ENCODE results near the gene GORASP2.
"Not testable (repeated sequence)": the region's sequence is repeated elsewhere in the genome, so short reads cannot be mapped to it uniquely, and the experiment has no call there.

GORASP2 gene
- total RNA-seq = 45.4 to 63.9 reads per million in 2 donors

DNA sequence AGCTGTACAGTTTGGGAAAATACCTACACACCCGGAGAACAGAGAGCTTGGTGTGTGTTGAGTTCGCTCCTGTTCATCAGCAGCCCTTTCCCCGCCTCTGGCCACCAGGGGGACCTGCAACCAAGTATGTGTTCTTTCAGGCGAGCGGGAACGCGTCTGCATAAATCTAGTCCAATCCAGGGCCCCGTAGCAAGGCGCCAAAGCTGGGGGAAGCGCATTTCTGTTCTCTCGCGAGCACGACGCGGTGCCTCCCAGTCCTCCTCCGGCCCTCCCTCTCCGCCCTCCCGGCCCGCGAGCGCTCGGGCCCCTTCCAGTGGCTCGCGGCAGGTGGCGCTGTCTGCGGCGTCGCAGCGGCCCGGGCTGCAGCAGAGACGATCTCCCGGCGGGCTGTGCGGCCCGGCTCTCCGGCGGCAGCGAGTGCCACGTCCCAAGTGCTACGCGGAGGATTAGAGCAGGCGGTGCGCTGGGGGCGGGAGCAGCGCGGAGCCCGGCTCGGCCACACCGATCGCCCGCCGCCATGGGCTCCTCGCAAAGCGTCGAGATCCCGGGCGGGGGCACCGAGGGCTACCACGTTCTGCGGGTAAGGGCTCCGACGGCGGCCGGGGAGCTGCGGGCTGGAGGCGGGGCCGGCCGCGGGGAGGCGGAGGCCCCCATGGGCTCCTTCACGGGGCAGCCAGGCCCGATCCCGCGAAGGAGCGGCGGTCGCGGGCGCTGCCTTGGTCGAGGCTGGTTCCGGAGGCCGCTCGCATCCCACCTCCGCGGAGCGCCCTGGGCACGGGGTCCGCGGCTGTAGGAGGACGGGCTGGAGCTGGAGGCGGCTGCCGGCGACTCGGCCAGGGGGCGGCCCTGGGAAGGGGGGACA, at the start of gene GORASP2:
TSS of gene GORASP2 (plus strand) at position 430 of the 862 bp plus-strand sequence. CDS start at position 518, 88 bp downstream.
- peak; percentile 89 to 100 (median 97) for DNase-seq

DNA sequence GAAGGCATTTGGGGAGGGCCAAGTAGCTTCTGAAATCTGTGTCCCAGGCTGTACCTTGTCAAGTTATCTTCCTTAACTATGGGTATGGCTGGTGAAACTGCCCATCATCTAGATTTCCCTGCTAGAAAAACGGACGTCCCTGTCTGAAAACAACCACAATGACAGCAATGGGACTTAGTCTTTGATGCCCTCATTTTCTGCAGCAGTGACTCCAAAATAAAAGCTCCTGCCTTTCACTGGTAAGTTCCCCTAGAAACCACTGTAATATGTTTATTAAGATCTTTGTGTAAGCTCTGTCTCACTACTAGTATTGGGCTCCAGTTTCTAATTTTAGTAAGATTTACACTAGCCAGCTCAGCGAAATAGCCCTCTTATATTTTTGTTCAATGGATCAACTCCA, 47.2 kb upstream of the GORASP2 start:
- DNase-seq = no peak

GRCh38 chr2:170882758-170883157, 46.3 kb upstream of the GORASP2 start:
- no peak for DNase-seq

GRCh38 chr2:170883683-170884082, 45.4 kb upstream of the GORASP2 start:
- DNase-seq = no peak

DNA sequence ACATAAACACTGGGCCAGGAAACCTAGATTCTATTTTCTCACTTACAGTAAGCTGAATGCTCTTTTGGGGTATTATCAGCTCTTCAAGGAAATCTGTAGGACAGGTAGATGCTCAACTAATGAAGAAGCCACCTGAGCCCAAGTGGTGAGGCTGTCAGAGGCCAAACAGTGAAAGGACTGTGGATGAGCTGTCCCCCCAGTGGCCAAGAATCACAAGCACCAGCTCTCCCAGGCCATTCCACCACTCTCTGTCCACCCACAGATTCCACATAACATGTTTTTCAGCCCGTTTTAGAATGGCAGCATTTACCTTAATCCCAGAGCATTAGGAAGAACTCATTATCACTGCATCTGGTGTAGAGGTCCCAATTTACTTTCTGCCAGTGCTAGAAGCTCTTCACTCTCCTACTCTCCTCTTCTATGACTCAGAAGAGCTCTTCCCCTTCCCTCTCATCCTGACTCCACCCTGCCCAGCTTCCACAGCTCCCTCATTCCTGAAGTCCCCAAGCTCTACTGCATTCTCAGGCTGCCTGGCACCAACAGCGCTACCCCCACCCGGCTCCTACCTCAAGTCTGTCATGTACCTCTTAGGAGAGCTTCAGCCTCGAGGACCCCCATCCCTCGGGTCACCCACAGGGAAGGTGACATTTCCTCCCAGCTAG, 43.8 kb upstream of the GORASP2 start:
- no peak for DNase-seq

DNA sequence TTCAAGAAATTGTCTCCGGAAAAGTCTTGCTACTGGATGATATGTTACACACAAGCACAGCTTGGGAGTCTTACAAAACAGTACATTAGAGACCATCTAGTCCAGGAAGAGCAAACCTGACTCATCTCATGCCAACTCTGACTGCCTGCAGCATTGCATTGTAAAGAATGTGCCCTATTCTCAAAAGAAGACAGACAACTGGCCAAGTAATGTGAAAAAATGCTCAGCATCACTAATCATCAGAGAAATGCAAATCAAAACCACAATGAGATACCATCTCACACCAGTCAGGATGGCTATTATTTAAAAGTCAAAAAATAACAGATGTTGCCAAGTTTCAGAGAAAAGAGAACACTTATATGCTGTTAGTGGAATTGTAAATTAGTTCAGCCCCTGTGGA, 42.7 kb upstream of the GORASP2 start:
- DNase-seq = no peak

GRCh38 chr2:170887496-170887895, 41.6 kb upstream of the GORASP2 start:
- DNase-seq = no peak

GRCh38 chr2:170887896-170888295, 41.2 kb upstream of the GORASP2 start:
- DNase-seq = no peak

GRCh38 chr2:170891893-170892292, 37.2 kb upstream of the GORASP2 start:
- DNase-seq = no peak

- no peak for DNase-seq
Observed at GRCh38 chr2:170892391-170892951, 36.6 kb upstream of the GORASP2 start.

GRCh38 chr2:170895023-170895757, 33.9 kb upstream of the GORASP2 start:
- no peak for DNase-seq

DNA sequence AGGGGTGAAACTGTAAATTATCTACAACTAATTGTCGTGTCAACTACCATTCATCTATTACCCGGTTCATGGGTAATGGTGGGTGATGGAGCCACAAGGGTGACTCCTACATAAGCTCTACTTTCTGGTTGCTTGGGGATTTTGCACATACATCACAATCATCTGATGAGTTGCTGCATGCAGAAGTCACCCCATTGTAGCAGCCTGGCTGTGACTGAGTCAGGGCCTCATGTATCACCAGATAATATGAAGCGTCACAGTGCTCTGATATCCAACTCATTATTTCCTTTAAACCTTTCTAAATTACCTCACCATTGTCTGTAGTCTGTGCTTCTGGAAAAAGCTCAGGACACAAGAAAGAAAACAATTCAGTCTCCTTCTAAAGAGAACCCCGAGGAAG, 32.4 kb upstream of the GORASP2 start:
- DNase-seq = no peak

DNA sequence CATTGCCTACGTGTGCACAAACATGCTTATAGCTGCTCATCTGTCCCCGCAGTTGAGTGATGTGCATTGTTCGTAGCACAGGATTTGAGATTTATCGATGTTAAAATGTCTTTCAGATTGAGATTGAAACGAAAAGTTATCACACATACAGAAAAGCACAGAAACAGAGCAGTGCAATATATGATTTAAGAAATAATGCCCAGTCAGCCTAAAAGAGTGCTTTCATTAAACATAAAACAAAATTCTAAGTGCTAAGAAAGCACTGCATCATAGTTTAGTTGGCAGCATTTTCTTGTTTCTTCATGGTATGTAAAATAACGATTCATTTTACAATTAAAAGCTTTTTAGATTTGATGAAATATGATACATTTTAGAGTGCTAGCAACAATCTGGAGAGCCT, 31.9 kb upstream of the GORASP2 start:
- DNase-seq = no peak

- DNase-seq = no peak
Observed at GRCh38 chr2:170905864-170906263, 23.2 kb upstream of the GORASP2 start.

DNA sequence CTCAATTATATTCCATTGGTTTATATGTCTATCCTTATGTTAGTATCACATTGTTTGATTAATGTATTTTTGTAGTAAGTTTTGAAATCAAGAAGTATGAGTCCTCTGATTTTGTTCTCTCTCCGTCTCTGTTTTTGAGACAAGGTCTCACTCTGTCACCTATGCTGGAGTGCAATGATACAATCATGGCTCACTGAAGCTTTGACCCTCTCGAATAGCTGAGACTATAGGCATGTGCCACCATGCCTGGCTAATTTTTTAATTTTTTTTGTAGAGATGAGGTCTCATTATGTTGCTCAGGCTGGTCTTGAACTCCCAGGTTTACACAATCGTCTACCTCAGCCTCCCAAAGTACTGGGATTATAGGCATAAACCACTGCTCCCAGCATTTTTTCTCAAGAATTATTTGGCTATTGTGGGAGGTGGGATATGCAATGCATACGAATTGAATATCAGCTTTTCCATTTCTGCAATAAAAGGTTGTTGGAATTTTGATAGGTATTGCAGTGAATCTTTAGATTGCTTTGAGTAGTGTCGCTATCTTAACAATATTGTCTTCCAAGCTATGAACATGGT, 17.7 kb upstream of the GORASP2 start:
- no peak for DNase-seq

DNA sequence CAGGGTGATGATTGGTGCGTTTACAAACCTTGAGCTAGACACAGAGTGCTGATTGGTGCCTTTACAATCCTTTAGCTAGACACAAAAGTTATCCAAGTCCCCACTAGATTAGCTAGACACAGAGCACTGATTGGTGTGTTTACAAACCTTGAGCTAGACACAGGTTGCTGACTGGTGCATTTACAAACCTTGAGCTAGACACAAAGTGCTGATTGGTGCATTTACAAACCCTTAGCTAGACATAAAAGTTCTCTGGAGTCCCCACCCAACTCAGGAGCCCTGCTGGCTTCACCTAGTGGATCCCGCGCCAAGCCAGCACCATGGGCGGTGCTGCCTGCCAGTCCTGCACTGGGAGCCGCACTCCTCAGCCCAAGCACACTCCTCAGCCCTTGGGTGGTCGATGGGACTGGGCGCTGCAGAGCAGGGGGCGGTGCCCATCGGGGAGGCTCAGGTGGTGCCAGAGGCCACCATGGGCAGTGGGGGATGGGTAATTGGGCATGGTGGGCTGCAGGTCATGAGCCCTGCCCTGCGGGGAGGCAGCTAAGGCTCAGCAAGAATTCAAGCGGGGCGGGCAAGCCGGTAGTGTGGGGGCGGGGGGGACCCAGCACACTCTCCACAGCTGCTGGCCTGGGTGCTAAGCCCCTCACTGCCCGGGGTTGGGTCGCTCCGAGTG, 13.9 kb upstream of the GORASP2 start:
- not testable (repeated sequence) for DNase-seq

- DNase-seq = no peak
Observed at GRCh38 chr2:170917219-170917913, 11.7 kb upstream of the GORASP2 start.

GRCh38 chr2:170917957-170918356, 11.1 kb upstream of the GORASP2 start:
- DNase-seq = no peak

DNA sequence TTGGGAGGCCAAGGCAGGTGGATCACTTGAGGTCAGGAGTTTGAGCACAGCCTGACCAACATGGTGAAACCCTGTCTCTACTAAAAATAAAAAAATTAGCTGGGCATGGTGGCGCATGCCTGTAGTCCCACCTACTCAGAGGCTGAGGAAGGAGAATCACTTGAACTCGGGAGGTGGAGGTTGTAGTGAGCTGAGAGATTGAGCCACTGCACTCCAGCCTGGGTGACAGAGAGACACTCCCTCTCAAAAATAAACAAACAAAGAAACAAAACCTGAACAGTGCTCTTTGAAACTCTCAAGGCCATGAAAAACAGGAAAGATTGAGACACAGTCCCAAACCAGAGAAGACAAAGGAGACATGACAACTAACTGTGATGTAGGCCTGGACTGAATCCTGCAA, 7.2 kb upstream of the GORASP2 start:
- DNase-seq = not testable (repeated sequence)

GRCh38 chr2:170922634-170923494, 6.2 kb upstream of the GORASP2 start:
- no peak for DNase-seq
